ENCODE data around the gene R3HDM2. TPM values are rescaled to one million over a fixed set of nuclear protein-coding genes. Genes with fewer than 3 reads are reported as not detected.

The R3HDM2 gene
- total and polyA plus RNA-seq, 2 donors (not counting 1 experiment from before 2014, with no cell fraction given): 104 to 129 TPM

GRCh38 chr12:57369202-57369601, 61.6 kb downstream of the R3HDM2 start:
- Mint-ChIP-seq H3K27ac (no peak overlapping the region), H3K9me3 (ENCODE audit: insufficient read depth) (peaks cover 6% of the 10 kb centered on the region), H3K4me3 (no peak overlapping the region), H3K27me3 (no peaks in the 10 kb centered on the region), H3K4me1 (no peaks in the 10 kb centered on the region)
- H3K4me3 ChIP-seq (ENCODE audit: control extremely low read depth in 1 of 5, extremely low read depth in 1 of 5, insufficient read depth in 1 of 5, low read depth in 2 of 5, low read length in 4 of 5): no peak overlapping the region
- TF ChIP-seq CTCF (IDR thresholded peaks at IDR 0.05): no peak
- TF ChIP-seq EZH2 (IDR thresholded peaks at IDR 0.05; ENCODE audit: borderline replicate concordance, insufficient read depth, low read depth, low read length, poor library complexity, severe bottlenecking): no peak
- ChIA-PET POLR2A (interaction anchor here (0.6 kb wide), 1 partner anchor 26 kb away, joined by 5 read pairs; no protein-coding TSS in a partner anchor), CTCF (interaction anchor here (0.9 kb wide), 1 partner anchor 10 kb away, joined by 3 read pairs; no protein-coding TSS in a partner anchor)
- ATAC-seq (ENCODE audit: low read depth): no peak
- intact Hi-C loops (cut with micrococcal nuclease): no loop called here
- peaks cover 0 to 10% (median 3%) of the 10 kb centered on the region in 3 donors for H3K9me3 ChIP-seq (ENCODE audit: control extremely low read depth in 1 of 3, control insufficient read depth in 2 of 3, insufficient read depth in 1 of 3, low read length in 2 of 3)
- H3K27me3 ChIP-seq (replicated peaks in 1 of 4; ENCODE audit: control extremely low read depth in 1 of 4, control insufficient read depth in 3 of 4, insufficient read depth in 4 of 4, low read length in 3 of 4): no peaks in the 10 kb centered on the region
- no peak overlapping the region for H3K27ac ChIP-seq (ENCODE audit: low read length in 2 of 2)
- H3K4me1 ChIP-seq (ENCODE audit: control insufficient read depth in 2 of 2, insufficient read depth in 2 of 2, low read length in 2 of 2): no peaks in the 10 kb centered on the region
- H4K20me1 ChIP-seq (ENCODE audit: control insufficient read depth, insufficient read depth, low read length, poor library complexity, severe bottlenecking): peaks cover 23% of the 10 kb centered on the region
- 100% methylated on average over 1 of the region's 3 CpGs for WGBS (ENCODE audit: insufficient coverage)
- peaks cover 50% of the 10 kb centered on the region for H3K79me2 ChIP-seq (ENCODE audit: control insufficient read depth, insufficient read depth, low read length)
- no peak overlapping the region for H2AFZ ChIP-seq (ENCODE audit: insufficient read depth, low read depth, low read length, poor library complexity, severe bottlenecking)
- peaks cover 1 to 4% of the 10 kb centered on the region in 2 experiments for H3K36me3 ChIP-seq (replicated peaks in 1 of 2; ENCODE audit: control extremely low read depth in 1 of 2, control insufficient read depth in 1 of 2, extremely low read depth in 1 of 2, insufficient read depth in 2 of 2, low read length in 1 of 2)
- H3K9ac ChIP-seq (ENCODE audit: low read length): no peak overlapping the region
- H3K4me2 ChIP-seq (replicated peaks; ENCODE audit: low read depth, low read length, poor library complexity, severe bottlenecking): no peak overlapping the region
- DNase-seq: no peak

GRCh38 chr12:57368349-57369095, 62.3 kb downstream of the R3HDM2 start:
- Histone ChIP-seq H3K79me2 (ENCODE audit: control insufficient read depth, insufficient read depth, low read length) (peaks cover 51% of the 10 kb centered on the region), H3K4me3 (ENCODE audit: control extremely low read depth in 1 of 5, extremely low read depth in 1 of 5, insufficient read depth in 1 of 5, low read depth in 2 of 5, low read length in 4 of 5) (no peak overlapping the region), H4K20me1 (ENCODE audit: control insufficient read depth, insufficient read depth, low read length, poor library complexity, severe bottlenecking) (peaks cover 23% of the 10 kb centered on the region), H3K27ac (ENCODE audit: low read length in 2 of 2) (no peak overlapping the region), H3K9ac (ENCODE audit: low read length) (no peak overlapping the region), H2AFZ (ENCODE audit: insufficient read depth, low read depth, low read length, poor library complexity, severe bottlenecking) (no peak overlapping the region), H3K27me3 (replicated peaks in 1 of 4; ENCODE audit: control extremely low read depth in 1 of 4, control insufficient read depth in 3 of 4, insufficient read depth in 4 of 4, low read length in 3 of 4) (no peaks in the 10 kb centered on the region), H3K4me2 (replicated peaks; ENCODE audit: low read depth, low read length, poor library complexity, severe bottlenecking) (no peak overlapping the region), H3K36me3 (replicated peaks in 1 of 2; ENCODE audit: control extremely low read depth in 1 of 2, control insufficient read depth in 1 of 2, extremely low read depth in 1 of 2, insufficient read depth in 2 of 2, low read length in 1 of 2) (peaks cover 1 to 4% of the 10 kb centered on the region in 2 experiments), H3K9me3 (ENCODE audit: control extremely low read depth in 1 of 3, control insufficient read depth in 2 of 3, insufficient read depth in 1 of 3, low read length in 2 of 3) (peaks cover 0 to 10% (median 3%) of the 10 kb centered on the region in 3 donors), H3K4me1 (ENCODE audit: control insufficient read depth in 2 of 2, insufficient read depth in 2 of 2, low read length in 2 of 2) (no peaks in the 10 kb centered on the region)
- WGBS (ENCODE audit: insufficient coverage): 93% methylated on average over 2 of the region's 7 CpGs
- Mint-ChIP-seq H3K27ac (no peak overlapping the region), H3K4me3 (no peak overlapping the region), H3K27me3 (no peaks in the 10 kb centered on the region), H3K4me1 (no peaks in the 10 kb centered on the region), H3K9me3 (ENCODE audit: insufficient read depth) (peaks cover 6% of the 10 kb centered on the region)
- intact Hi-C loops (cut with micrococcal nuclease): no loop called here
- POLR2A ChIA-PET: no interaction called here
- ATAC-seq (ENCODE audit: low read depth) (no peak), DNase-seq (no peak)
- no peak for TF ChIP-seq EZH2 (IDR thresholded peaks at IDR 0.05; ENCODE audit: borderline replicate concordance, insufficient read depth, low read depth, low read length, poor library complexity, severe bottlenecking)
- TF ChIP-seq CTCF (IDR thresholded peaks at IDR 0.05): no peak
- CTCF ChIA-PET: interaction anchor here (0.9 to 1.2 kb wide), 2 partner anchors 11 to 244 kb away, joined by 3 read pairs; no protein-coding TSS in a partner anchor

Measured in B cell (primary cell).